Measurements from ENCODE around the gene CCDC142.

GRCh38 chr2:74529357-74530238, 46.8 kb upstream of the CCDC142 start, which contains the start of the genes AUP1 and HTRA2:
- no peak for TF ChIP-seq CTCF (IDR thresholded peaks at IDR 0.05; ENCODE audit: low read length)
- no peak for TF ChIP-seq EZH2 (optimal IDR thresholded peaks at IDR 0.05; ENCODE audit: low read depth, low read length)

Data from MM.1S (cell line).